Mucosa of descending colon (tissue), 3 donors: ENCODE results near the gene OR52N5. TPM values are rescaled to one million over a fixed set of nuclear protein-coding genes. Genes with fewer than 3 reads are reported as not detected.

Experiments
- ATAC-seq: fragments of 200-7000 bp; cut with Tn5 transposase; one replicate; pipeline ENCODE4 v1.9.1; 2020; ENCODE audit warnings: mild to moderate bottlenecking, moderate library complexity
- DNase-seq, 3 donors: peaks; one replicate each; pipeline ENCODE4 v3.0.0-alpha.2; 2020
- H3K36me3 ChIP-seq: fragments of 200-600 bp; one replicate; pipeline ENCODE4 v1.8.0; 2021; ENCODE audit warnings: low read depth, mild to moderate bottlenecking
- H3K4me1 ChIP-seq: fragments of 200-600 bp; one replicate; pipeline ENCODE4 v1.8.0; 2021; ENCODE audit warnings: low read depth, mild to moderate bottlenecking
- H3K4me3 ChIP-seq: fragments of 200-600 bp; one replicate; pipeline ENCODE4 v1.8.0; 2021; ENCODE audit warnings: mild to moderate bottlenecking
- H3K9me3 ChIP-seq: fragments of 200-600 bp; one replicate; pipeline ENCODE4 v1.8.0; 2021; ENCODE audit warnings: mild to moderate bottlenecking
- CTCF ChIP-seq: fragments of 200-600 bp; IDR thresholded peaks from one replicate; pipeline ENCODE4 v1.8.0; 2022; ENCODE audit warnings: antibody characterized with exemption, mild to moderate bottlenecking
- intact Hi-C, 2 donors: fragments of 100-400 bp; cut with DNase I in 1 of 2; cut with micrococcal nuclease in 1 of 2; formaldehyde crosslinking; loops; one replicate each; pipeline versions ENCODE4 v1.11.0 to v1.11.1; 2022; cut with DNase I, micrococcal nuclease
- total RNA-seq, 3 donors: library from RNA; stranded (reverse); fragmentation: NEBNext Ultra II Directional in 2 of 3; extraction: Animal tissue kit (Norgen Biotek cat#: 25700) in 2 of 3; gene quantifications; one replicate each; pipeline versions ENCODE4 v1.2.1 to v1.2.4, GENCODE V29; 2021 to 2023
- donor health status: DM: no; HTN: no; CAD: no; lungs with moderate emphysema.
- donor health status: DM: no; HTN: no; CAD: no.
- donor health status: DM: no; HTN: yes; CAD: no.

The OR52N5 gene
- total RNA-seq, 3 donors from 2014 or later, result not detected

GRCh38 chr11:5791165-5791564 lies 8.0 kb upstream of the OR52N5 start, which contains the start of gene OR52N1:
Gene OR52N1, minus strand, starts transcription at chr11:5791265. Its CDS starts 2,449 bp downstream, at chr11:5788816.
- Histone ChIP-seq H3K36me3 (no peaks in the 10 kb centered on the region), H3K4me3 (no peak within 1 kb of the TSS), H3K9me3 (no peaks in the 10 kb centered on the region), H3K4me1 (no peaks in the 10 kb centered on the region)
- no peak for TF ChIP-seq CTCF
- intact Hi-C loops, result no loop called here
- DNase-seq (no peak), ATAC-seq (no peak)

GRCh38 chr11:5767056-5767455 lies 16.1 kb downstream of the OR52N5 start:
- H3K36me3 ChIP-seq, result no peaks in the 10 kb centered on the region
- no peak for TF ChIP-seq CTCF
- no peak overlapping the region for H3K4me3 ChIP-seq
- H3K9me3 ChIP-seq, result no peaks in the 10 kb centered on the region
- DNase-seq, result no peak
- intact Hi-C loops, result no loop called here
- ATAC-seq, result no peak
- no peaks in the 10 kb centered on the region for H3K4me1 ChIP-seq

- H3K4me3 ChIP-seq, result no peak within 1 kb of the TSS
- no peaks in the 10 kb centered on the region for H3K9me3 ChIP-seq
- no peaks in the 10 kb centered on the region for H3K4me1 ChIP-seq
- no peak for TF ChIP-seq CTCF
- intact Hi-C loops, result no loop called here
- H3K36me3 ChIP-seq, result no peaks in the 10 kb centered on the region
- ATAC-seq, result no peak
- no peak for DNase-seq
Measured at GRCh38 chr11:5753943-5754342, 29.2 kb downstream of the OR52N5 start, which contains the start of gene OR52N4. Gene OR52N4, plus strand, starts transcription at chr11:5754243. Its CDS starts 498 bp downstream, at chr11:5754741.

- Histone ChIP-seq H3K4me3 (no peak overlapping the region), H3K9me3 (no peaks in the 10 kb centered on the region), H3K36me3 (no peaks in the 10 kb centered on the region), H3K4me1 (no peaks in the 10 kb centered on the region)
- no peak for ATAC-seq
- no peak for TF ChIP-seq CTCF
- DNase-seq, result no peak
- intact Hi-C loops, result no loop called here
Measured at GRCh38 chr11:5749836-5750235, 33.3 kb downstream of the OR52N5 start.

- no peak overlapping the region for H3K4me3 ChIP-seq
- intact Hi-C loops, result no loop called here
- no peaks in the 10 kb centered on the region for H3K4me1 ChIP-seq
- no peak for DNase-seq
- ATAC-seq, result no peak
- no peaks in the 10 kb centered on the region for H3K36me3 ChIP-seq
- no peaks in the 10 kb centered on the region for H3K9me3 ChIP-seq
- no peak for TF ChIP-seq CTCF
Measured at GRCh38 chr11:5746614-5747013, 36.5 kb downstream of the OR52N5 start.

GRCh38 chr11:5738431-5738830 lies 44.7 kb downstream of the OR52N5 start:
- Histone ChIP-seq H3K36me3 (no peaks in the 10 kb centered on the region), H3K4me3 (no peak overlapping the region), H3K9me3 (no peaks in the 10 kb centered on the region), H3K4me1 (no peaks in the 10 kb centered on the region)
- no peak for DNase-seq
- no peak for TF ChIP-seq CTCF
- intact Hi-C loops, result no loop called here
- ATAC-seq, result no peak
